ENCODE measurements around the gene TECR. TPM values are rescaled to one million over a fixed set of nuclear protein-coding genes. Genes with fewer than 3 reads are reported as not detected.

TECR gene
- total RNA-seq, 1 experiment from 2014 or later = 294 TPM

GRCh38 chr19:14614099-14614412, 84.7 kb downstream of the TECR start:
- H2AFZ ChIP-seq = no peak overlapping the region
- peaks cover 2% of the 10 kb centered on the region; the same call in 1 of the 2 replicates for H3K9me3 ChIP-seq (ENCODE audit: insufficient read depth, low read depth)
- no peaks in the 10 kb centered on the region for H3F3A ChIP-seq (ENCODE audit: insufficient read depth, low read depth)
- H3K27me3 ChIP-seq (ENCODE audit: insufficient read depth, low read depth) = 0 out of 2 replicates have a peak, but pooled peaks cover 6% of the 10 kb centered on the region
- H3K4me2 ChIP-seq = no peak overlapping the region
- TF ChIP-seq EZH2 (IDR thresholded peaks at IDR 0.05; ENCODE audit: low read depth) = no peak
- TF ChIP-seq, protein P1, sequence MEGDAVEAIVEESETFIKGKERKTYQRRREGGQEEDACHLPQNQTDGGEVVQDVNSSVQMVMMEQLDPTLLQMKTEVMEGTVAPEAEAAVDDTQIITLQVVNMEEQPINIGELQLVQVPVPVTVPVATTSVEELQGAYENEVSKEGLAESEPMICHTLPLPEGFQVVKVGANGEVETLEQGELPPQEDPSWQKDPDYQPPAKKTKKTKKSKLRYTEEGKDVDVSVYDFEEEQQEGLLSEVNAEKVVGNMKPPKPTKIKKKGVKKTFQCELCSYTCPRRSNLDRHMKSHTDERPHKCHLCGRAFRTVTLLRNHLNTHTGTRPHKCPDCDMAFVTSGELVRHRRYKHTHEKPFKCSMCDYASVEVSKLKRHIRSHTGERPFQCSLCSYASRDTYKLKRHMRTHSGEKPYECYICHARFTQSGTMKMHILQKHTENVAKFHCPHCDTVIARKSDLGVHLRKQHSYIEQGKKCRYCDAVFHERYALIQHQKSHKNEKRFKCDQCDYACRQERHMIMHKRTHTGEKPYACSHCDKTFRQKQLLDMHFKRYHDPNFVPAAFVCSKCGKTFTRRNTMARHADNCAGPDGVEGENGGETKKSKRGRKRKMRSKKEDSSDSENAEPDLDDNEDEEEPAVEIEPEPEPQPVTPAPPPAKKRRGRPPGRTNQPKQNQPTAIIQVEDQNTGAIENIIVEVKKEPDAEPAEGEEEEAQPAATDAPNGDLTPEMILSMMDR (conservative IDR thresholded peaks at IDR 0.05) = no peak
- H3K27ac ChIP-seq = no peak overlapping the region
- intact Hi-C loops (cut with micrococcal nuclease; ENCODE audit: unreplicated experiment) = no loop called here
- DNase-seq = no peak
- H3K79me2 ChIP-seq (ENCODE audit: low read depth) = no peaks in the 10 kb centered on the region
- no TSS peak for BruUV-seq (replicated peaks)
- no peaks in the 10 kb centered on the region for H3K4me1 ChIP-seq (replicated peaks; ENCODE audit: insufficient read depth)
- no peak overlapping the region for H3K4me3 ChIP-seq
- no peaks in the 10 kb centered on the region for H4K20me1 ChIP-seq (ENCODE audit: insufficient read depth)
- no peaks in the 10 kb centered on the region for H3K36me3 ChIP-seq (ENCODE audit: low read depth)
- no peaks in the 10 kb centered on the region for H3K9me2 ChIP-seq (ENCODE audit: insufficient read depth)
- CTCF ChIA-PET = no interaction called here
- POLR2A ChIA-PET (ENCODE audit: unreplicated experiment) = no interaction called here

Small RNA genes within 50 kb of the gene (microRNA-seq; reads per million reads assigned to microRNA genes)
- gene MIR639 (ENCODE audit: borderline number of aligned reads, borderline replicate concordance) = not detected

Other genes with a start within 250 kb of the TECR start
- 61.1 and 68.2 TPM in 2 replicates for gene ADGRE5, start 148.2 kb upstream of the TECR start, total RNA-seq (2021)
- 66.5 and 67.4 TPM in 2 replicates for gene DDX39A, start 110.3 kb upstream of the TECR start, total RNA-seq (2021)
- 257 and 417 TPM in 2 replicates for gene PKN1, start 96.3 kb upstream of the TECR start, total RNA-seq (2021)
- gene PTGER1, start 54.2 kb upstream of the TECR start, total RNA-seq (2021) = 1.4 TPM in 2 replicates
- 205 and 259 TPM in 2 replicates for gene GIPC1, start 33.5 kb upstream of the TECR start, total RNA-seq (2021)
- gene DNAJB1, start 11.2 kb upstream of the TECR start, total RNA-seq (2021) = 159 and 199 TPM in 2 replicates
- 192 and 248 TPM in 2 replicates for gene NDUFB7, start 42.5 kb downstream of the TECR start, total RNA-seq (2021)
- not detected in 2 replicates for gene CLEC17A, start 53.5 kb downstream of the TECR start, total RNA-seq (2021)
- not detected in 2 replicates for gene ADGRE3, start 145.2 kb downstream of the TECR start, total RNA-seq (2021)
- 10.1 and 10.5 TPM in 2 replicates for gene ZNF333, start 160.5 kb downstream of the TECR start, total RNA-seq (2021)
- gene ADGRE2, start 249.0 kb downstream of the TECR start, total RNA-seq (2021) = 0.25 and 0.26 TPM in 2 replicates